Prostate gland (tissue), 2 donors: ENCODE results near the gene CNST.

Experiments
- POLR2A ChIP-seq: fragments of 450-650 bp; IDR thresholded peaks from one replicate; pipeline ENCODE4 v1.6.1; 2016; ENCODE audit warnings: antibody characterized with exemption, mild to moderate bottlenecking
- TF ChIP-seq, protein P1 (sequence below), 4 experiments: fragments of 200-600 bp in 2 of 4; fragments of 450-650 bp in 2 of 4; sonication (generic) in 2 of 4; IDR thresholded peaks; 1 replicate in 3 of 4; 2 replicates in 1 of 4; pipeline ENCODE4 v1.5.1; 2016 to 2019; ENCODE audit warnings: antibody characterized with exemption in 4 of 4, mild to moderate bottlenecking in 2 of 4, moderate library complexity in 2 of 4

DNA sequence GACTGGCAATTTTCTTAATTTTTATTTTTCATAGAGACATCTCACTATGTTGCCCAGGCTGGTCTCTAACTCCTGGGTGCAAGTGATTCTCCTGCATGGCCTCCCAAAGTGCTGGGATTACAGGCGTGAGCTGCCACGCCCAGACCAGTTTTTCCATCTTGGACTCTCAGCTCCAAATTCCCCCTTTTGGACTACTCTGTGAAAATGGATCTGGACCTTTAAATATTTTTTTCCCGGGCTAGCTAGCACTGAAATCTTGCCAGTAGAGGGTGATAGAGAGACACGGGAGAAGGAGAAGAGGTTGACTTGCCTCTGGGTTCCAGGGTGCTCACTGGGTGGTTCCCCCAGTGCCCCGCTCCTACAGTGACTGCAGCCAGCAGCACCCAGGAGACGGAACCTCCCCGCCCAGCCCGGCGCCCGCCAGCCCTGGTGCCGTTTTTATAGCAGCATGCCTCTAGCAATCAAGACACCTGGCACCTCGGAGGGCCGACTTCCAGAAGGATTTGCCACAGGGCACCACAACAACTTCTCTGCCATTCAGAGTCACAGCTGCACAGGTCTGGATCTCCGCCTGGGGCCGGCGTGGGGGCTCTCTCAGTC lies 123.3 kb downstream of the CNST start:
- TF ChIP-seq, protein P1, sequence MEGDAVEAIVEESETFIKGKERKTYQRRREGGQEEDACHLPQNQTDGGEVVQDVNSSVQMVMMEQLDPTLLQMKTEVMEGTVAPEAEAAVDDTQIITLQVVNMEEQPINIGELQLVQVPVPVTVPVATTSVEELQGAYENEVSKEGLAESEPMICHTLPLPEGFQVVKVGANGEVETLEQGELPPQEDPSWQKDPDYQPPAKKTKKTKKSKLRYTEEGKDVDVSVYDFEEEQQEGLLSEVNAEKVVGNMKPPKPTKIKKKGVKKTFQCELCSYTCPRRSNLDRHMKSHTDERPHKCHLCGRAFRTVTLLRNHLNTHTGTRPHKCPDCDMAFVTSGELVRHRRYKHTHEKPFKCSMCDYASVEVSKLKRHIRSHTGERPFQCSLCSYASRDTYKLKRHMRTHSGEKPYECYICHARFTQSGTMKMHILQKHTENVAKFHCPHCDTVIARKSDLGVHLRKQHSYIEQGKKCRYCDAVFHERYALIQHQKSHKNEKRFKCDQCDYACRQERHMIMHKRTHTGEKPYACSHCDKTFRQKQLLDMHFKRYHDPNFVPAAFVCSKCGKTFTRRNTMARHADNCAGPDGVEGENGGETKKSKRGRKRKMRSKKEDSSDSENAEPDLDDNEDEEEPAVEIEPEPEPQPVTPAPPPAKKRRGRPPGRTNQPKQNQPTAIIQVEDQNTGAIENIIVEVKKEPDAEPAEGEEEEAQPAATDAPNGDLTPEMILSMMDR (IDR thresholded peaks at IDR 0.05) = peak; percentile 56 to 87 (median 74)
- TF ChIP-seq POLR2A = no peak
